GM18867 (cell line): ENCODE results near the gene RGS14.
A peak's percentile ranks its signal among the peaks of the same experiment; 100 is the strongest.

Experiments
- ATAC-seq: cut with Tn5 transposase; IDR thresholded peaks from one replicate; pipeline ENCODE4 v1.9.1; 2021; ENCODE audit warnings: mild to moderate bottlenecking, moderate library complexity; ENCODE audit not compliant: unreplicated experiment

RGS14 gene

DNA sequence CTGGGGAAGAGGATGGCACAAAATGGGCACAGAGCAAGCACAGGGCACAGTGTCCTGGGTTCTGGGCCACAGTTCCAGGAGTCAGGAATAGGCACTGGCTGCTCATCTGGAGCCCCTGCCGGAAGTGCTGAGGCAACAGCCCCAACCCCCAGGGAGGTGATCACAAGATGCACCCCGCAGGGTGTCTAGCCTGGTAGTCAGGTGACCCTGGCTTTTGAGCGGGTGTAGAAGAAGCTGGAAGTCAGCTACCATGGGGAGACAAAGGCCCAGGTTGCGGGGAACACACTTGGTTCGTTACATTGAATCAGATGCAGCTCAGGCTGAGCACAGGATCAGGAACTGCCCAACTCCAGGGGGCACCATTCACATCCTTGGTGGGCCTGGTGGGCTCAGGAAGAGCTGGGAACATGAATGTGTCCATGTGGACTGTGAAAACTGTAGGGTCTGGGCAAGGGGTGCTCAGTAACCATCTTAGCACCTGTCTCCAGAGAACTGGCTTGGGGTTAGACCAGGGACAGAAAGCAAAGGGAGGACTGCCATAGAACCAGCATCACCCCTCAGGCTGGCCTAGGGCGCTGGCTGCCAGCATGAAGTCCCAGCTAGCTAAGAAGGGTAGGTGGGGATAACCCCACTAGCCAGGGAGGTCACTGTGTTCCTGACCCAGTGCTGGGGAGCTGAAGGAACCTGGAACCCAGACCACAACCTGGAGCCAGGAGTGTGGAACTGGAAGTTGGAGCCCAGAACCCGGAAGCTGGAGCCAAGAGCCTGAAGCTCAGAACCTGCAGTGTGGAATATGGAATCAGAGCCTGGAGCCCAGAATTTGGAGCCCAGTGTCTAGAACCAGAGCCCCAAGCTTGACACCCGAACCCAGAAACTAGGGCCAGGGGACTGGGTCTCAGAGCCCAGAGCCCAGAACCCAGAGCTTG, 20.4 kb downstream of the RGS14 start:
- ATAC-seq, result no peak

DNA sequence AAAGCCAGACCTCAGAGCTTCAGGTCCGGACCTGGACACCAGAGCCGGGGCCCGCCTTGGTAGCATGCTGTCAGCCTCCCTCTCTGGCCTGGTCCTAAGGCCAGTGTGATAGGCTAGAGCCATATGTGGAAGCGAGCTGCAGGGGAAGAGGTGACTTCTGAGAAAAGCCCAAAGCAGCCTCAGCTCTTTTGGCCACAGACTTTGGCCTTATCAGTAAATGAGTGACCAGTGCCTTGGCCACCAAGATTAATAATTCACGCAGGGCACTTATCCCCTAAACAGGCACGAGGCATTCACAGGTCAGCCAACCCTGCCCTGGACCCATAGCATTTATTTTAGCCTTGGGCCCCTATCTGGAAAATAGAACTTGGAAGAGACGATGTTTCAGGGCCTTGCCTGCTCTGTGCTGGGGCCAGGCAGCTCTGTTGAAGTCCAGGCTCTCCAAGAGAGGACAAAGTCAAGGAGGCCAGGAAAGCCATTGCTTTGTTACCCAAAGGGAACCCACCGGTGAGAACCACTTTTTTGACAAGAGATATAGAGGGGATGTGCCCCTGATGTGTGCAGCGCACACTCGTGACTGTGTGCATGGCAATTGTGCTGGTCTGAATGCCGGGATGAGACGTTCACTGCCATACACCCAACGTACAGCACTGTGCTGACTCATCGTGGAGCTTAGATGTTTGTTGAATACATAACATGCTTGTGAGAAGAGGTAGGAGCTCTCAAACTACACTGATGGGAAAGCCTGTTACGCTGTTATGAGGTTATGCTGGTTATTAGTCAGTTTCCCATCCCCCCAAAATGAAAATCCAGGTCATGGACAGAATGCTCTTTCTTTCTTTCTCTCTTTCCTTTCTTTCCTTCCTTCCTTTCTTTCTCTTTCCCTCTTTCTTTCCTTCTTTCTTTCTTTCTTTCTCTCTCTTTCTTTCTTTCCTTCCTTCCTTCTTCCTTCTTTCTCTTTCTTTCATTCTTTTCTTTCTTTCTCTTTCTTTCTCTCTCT, 21.5 kb downstream of the RGS14 start:
- ATAC-seq, result no peak

DNA sequence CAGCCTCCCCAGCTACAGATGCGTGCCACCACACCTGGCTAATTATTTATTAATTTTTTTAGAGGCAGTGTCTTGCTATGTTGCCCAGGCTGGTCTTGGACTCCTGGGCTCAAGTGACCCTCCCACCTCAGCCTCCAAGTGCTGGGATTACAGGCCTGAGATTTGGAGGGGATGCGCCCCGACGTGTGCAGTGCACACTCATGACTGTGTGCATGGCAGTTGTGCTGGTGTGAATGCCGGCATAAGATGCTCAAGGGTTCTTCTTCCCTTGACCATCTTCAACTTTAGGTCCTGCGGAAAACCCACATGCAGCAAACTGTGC, 23.0 kb downstream of the RGS14 start:
- ATAC-seq, result no peak

DNA sequence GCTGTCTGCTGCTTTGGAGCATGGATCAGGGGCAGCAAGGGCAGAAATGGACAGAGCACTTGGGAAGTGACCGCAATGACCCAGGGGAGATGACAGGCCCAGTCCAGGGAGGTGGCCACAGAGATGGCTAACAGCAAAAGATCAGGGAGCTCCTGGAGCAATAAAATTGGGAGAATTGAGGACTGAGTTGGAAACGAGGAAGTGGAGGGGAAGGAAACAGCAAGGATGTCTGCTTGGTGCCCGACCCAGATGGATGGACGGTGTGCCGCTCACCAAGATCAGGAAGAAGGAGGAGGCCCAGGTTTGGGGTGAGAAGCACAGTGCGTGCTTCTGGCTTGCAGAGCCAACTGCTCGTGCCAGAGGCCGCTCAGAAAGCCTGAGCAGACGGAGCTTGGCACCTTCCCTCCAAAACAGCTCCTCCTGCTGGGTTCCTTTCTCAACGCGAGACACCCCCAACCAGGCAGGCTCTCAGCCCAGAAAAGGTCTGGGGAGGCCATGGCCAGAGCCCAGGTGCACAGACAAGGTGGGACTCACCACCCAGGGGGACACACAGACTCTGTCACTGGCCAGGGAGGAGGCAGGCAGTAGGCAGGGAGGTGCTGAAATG, 24.8 kb downstream of the RGS14 start:
- ATAC-seq, result no peak

DNA sequence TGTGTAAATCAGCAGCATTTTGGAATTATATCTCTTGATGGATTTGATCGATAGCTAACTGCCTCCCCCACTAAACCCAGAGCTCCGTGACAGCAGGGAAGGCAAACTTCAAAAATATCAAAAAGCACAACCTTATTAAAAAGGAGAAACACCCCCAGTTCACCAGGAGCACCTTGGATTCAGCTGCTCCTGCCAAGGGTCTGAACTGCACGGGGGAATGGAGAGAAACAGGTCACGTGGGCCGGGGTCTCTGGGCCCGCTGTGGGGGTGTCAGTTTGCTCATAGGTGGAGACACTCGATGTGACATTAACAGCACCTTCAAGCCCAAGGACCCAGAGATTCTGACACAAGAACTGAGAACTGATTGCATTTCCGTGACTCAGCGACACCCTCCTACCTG, 25.5 kb downstream of the RGS14 start:
- ATAC-seq, result no peak

DNA sequence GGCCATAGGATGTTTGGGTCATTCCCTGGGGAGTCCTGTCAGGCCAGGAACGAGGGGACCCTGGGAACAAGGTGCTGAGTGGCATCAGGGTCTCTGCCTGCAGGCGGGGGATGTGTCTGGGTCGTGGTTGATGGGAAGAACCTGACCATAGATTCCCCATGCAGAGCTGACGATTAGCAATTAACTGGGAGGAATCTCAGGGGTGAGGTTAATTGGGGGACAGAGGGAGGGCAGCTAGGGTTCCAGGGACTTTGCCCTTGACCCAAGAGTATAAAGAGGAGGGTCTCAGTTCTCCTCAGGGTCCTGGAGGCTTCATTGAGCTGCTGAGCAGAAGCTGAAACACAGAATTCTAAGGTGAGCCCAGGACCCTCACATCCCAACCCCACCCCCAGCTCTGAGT, 26.4 kb downstream of the RGS14 start, which contains the start of gene SLC34A1:
Gene SLC34A1 (plus strand): TSS at position 301 of the 400 bp plus-strand sequence. CDS start 1,308 bp downstream, outside the sequence.
- no peak for ATAC-seq

DNA sequence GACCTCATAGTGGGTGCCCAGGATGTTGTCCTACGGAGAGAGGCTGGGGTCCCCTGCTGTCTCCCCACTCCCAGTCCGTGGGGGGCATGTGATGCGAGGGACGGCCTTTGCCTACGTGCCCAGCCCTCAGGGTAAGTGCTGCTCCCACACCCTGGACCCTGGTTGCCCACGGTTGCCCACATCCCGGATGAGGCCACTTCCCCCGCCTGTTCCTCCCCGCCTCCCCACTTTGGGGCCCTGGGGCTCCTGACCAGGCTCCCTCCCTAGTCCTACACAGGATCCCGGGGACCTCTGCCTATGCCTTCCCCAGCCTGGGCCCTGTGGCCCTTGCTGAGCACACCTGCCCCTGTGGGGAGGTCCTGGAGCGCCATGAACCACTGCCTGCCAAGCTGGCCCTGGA, 28.0 kb downstream of the RGS14 start:
- no peak for ATAC-seq

DNA sequence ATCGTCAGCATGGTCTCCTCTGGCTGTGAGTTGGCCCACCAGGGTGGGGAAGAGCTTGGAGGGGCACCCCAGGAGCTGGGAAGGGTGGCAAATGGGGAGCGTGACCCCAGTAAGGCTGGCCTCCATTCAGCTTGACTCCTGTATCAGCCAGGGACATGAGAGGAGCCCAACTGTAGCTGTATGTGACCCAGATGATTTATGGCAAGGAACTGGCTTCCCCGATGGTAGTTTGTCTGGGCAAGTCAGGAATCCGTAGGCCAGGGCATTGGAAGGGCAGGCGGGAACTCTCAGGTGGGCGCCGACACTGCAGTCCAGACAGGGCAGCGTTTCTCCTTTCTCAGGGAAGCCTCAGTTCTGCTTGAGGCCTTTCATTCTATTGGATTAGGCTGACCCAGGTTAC, 28.8 kb downstream of the RGS14 start:
- ATAC-seq, result no peak

DNA sequence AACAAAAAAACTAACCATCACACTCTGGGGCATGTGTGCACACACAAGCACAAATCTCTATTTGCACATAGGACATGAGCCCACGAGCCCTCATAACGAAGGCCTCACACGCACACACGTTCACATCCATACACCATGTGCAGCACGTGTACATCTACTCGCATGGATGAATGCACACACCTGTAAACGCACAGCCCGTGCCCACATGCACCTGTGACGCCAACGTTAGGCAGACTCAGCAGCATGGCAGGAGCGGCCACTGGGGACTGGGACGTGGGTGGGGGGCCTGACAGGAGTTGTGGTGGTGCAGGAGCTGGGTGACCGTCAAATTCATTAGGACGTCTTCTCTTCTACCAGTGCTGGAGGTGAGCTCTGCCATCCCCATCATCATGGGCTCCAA, 29.7 kb downstream of the RGS14 start:
- ATAC-seq, result no peak

DNA sequence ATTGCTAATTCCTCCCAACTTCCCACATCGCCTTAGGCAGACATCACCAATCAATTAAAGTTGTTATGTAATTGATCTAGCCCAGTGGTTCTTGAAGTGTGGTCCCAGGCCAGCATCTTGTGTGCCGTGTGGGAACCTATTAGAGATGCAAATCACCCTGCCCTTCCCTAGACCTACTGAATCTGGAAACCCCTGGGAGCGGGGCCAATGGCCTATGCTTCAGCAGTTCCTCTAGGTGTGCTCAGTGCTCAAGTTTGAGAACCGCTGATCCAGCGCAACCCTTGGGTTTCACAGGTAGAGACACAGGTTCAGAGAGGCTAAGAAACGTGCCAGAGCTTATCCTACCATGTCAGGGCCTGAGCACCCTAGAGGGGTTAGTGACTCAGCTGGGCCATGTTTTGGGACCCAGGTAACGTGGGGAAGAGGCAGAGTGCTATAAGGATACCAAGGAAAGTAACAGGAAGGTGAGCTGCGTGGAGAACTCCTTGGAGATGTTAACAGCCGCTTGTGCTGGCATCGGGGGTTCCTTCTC, 30.9 kb downstream of the RGS14 start:
- ATAC-seq, result no peak

DNA sequence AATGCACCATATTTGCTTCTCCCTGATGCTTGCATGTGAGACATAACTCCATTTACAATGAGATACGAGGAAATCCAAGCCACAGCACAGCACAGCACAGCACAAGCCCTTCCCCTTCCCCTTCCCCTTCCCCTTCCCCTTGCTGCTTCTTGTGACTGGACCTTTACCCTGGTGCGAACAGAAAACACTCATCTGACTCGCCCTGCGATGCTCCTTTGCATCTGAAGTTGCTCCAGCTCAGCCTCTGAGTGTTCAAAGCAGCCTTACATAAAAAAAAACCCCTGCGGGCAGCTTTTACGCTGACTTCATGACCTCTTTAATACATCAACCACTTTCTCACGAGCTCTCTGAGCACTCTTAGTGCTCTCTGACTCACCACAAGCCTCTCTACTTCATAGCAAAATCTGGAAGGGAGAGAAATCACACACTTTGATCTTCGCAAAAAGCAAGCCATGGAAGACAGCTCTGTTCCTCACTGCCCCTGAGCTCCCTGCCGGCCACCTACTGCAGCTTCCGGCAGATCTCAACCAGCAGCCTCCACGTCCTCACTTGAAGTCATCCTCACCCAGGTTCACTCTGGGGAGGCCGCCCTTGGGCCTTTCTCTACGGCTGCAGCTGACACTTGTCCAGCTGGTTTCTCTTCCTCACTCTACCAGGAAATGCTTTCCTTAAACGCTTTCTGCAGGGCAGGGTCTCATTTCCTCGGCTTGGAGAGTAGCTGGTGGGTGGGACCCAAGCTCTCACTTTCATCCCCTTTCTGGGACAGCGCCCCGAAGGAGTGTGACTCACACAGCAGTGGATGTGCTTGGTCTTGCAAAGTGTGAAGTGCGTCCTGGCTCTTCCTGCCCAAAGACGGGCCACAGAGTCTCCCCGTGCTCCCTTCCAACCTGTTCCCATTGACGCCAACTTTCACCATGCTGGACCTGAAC, 31.8 kb downstream of the RGS14 start:
- ATAC-seq, result peak; percentile 58

DNA sequence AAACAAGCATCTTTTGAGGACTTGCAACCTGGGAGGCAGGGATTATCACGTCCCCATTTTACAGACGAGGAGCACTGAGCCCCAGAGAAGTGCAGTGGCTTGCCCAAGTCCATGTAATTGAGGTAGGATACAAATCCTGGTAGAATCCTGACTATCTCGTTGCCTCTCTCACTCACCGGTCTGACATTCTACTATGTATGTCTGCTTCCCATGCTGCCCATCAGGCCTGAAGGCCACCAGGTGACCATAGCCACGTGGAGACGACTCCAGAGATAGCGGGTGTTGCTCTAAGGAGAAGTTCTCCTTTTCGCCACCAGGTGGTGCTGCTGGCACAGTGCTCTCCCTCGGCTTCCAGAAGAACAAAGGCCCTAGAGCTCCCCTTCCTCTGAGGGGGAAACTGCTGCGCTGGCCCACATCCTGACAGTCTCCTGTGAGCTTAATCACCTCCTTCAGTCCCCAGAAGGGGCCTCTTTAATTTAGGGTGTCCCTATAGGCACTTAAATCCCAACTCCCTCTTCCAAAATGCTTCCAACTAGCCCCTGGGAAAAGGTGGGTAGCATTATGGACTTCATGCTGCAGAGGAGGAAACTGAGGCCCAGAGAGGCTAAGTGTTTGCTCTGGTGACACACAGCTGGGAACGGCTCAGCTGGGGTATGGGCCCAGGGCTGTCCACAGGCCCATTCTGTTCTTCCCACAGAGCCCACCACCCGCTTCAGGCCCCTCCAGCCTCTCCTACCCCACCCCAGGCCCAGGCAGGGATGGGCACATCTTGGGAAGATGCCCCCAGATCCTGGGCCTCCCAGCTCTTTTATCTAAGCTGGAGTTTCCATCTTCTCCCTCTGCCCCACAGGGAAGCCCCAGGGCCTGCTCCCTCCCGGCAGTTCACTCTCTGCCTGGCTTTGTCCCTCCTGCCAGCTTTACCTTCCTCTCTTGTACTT, 32.9 kb downstream of the RGS14 start:
- peak; percentile 42 for ATAC-seq

DNA sequence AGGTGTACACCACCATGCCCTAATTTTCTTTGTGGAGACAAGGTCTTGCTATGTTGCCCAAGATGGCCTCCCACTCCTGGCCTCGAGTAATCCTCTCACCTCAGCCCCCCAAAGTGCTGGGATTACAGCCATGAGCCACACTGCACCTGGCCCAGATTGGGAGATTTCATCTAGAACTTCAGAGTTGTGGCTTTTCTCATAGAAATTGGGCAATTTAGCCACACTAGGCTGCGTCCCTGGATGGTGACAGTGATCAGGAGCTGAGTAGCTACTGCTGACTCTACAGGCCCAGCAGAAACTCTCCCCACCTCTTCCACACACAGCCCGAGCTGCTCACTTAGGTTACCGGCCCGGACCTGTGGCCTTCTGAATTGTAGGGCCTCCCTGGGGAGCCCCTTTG, 35.0 kb downstream of the RGS14 start:
- no peak for ATAC-seq

DNA sequence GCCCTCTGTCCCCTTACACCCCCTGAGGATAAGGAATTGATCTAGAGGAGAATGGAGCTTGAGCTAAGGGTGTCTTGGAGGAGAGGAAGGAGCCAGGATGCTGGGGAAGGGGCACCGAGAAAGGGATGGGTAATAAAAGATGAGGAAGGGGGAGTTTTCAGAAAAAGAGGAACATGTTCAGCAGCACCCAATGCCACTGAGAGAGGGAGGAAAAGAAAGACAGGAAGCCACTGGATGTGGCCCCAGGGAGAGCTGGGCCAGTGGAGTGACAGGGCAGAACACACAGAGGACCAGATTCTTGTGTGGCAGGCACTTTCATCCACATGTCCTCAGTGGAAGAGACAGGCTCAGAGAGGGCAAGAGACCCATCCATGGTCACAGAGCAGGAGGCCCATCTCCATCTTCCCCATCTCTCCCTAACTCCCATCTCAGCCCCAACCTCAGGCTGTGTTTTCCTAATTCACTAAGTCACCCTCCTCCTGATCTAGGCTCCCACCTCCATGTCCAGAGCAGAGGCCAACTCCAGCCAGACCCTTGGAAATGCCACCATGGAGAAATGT, 35.6 kb downstream of the RGS14 start:
- no peak for ATAC-seq

DNA sequence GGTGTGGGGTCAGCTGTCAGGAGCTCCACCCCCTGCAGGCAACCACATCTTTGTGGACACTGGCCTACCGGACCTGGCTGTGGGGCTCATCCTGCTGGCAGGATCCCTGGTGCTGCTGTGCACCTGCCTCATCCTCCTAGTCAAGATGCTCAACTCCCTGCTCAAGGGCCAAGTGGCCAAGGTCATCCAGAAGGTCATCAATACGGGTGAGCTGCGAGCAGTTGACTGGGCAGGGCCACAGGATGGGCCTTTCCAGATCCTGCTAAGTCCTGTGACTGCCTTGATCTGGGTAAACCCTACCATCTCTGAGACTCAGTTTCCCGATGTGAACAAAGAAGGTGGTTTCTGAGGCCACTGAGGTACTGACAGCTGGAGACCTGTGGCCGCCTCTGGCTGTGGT, 36.3 kb downstream of the RGS14 start:
- no peak for ATAC-seq

DNA sequence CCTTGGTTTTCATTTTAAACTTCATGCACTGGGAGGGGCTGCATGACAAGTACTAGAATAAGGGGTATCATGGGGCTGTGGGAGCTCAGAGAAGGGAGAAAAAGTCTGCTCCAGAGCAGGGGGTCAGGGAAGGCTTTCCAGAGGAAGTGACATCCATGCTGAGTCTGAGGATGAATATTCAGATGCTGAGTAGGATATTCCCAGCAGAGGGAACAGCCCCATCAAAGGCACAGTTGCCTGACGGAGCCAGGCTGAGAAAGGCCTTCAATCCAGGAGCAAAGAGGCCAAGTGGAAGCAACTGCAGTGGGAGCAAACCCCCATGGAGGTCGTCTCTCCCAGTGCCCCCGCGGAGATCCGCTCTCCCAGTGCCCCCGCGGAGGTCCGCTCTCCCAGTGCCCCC, 38.4 kb downstream of the RGS14 start:
- ATAC-seq, result no peak

DNA sequence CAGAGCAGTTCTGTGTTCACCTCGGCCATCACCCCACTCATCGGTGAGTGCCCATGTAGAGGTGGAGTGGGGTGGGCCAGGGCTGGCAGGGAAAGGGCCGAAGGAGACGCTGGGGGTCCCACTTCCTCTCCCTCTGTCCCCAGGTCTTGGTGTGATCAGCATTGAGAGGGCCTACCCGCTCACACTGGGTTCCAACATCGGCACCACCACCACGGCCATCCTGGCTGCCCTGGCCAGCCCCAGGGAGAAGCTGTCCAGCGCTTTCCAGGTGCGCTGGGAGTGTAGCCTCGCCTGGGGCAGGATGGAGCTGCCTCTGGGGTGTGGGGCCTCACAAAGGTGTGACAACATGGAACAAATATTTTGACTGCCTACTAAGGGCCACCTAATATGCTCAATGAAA, 39.1 kb downstream of the RGS14 start:
- no peak for ATAC-seq

DNA sequence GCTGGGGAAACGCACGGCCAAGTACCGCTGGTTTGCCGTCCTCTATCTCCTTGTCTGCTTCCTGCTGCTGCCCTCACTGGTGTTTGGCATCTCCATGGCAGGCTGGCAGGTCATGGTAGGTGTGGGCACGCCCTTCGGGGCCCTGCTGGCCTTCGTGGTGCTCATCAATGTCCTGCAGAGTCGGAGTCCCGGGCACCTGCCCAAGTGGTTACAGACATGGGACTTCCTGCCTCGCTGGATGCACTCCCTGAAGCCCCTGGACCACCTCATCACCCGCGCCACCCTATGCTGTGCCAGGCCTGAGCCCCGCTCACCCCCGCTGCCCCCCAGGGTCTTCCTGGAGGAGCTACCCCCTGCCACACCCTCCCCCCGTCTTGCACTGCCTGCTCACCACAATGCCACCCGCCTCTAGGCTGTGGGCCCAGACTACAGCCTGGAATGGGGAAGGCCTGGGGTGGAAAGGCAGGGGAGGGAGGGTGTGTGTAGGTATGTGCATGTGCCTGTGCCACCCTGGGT, 40.2 kb downstream of the RGS14 start:
- ATAC-seq, result no peak
